K562 (cell line): ENCODE measurements around the gene SGMS1. TPM values are rescaled to one million over a fixed set of nuclear protein-coding genes. Genes with fewer than 3 reads are reported as not detected.

Source experiments
- CBFA2T3 ChIP-seq: fragments of 450-650 bp; IDR thresholded peaks from 2 replicates; pipeline ENCODE4 v1.6.1; 2017
- CREM ChIP-seq: IDR thresholded peaks from 2 replicates; pipeline ENCODE4 v1.6.1; 2014; ENCODE audit warnings: antibody characterized with exemption, low read depth
- FOXA3 ChIP-seq, 2 experiments: fragments of 450-650 bp in 1 of 2; sonication (generic) in 1 of 2; formaldehyde crosslinking; IDR thresholded peaks in 1 of 2; conservative IDR thresholded peaks in 1 of 2; 2 replicates each; pipeline versions ENCODE4 v1.4.0 to v1.8.0; 2020 to 2022; ENCODE audit warnings: mild to moderate bottlenecking in 2 of 2, missing genetic modification reagents in 1 of 2
- KDM1A ChIP-seq, 2 experiments: fragments of 450-650 bp; IDR thresholded peaks; 2 replicates each; pipeline ENCODE4 v1.6.1; 2016; ENCODE audit warnings: mild to moderate bottlenecking in 2 of 2
- NR2C1 ChIP-seq, 2 experiments: fragments of 450-650 bp; IDR thresholded peaks; 2 replicates each; pipeline ENCODE4 v1.6.1; 2017; ENCODE audit warnings: mild to moderate bottlenecking in 2 of 2, antibody characterized with exemption in 1 of 2, inconsistent platforms in 1 of 2, missing compliant biosample characterization in 1 of 2, missing genetic modification characterization in 1 of 2
- RFX1 ChIP-seq: fragments of 450-650 bp; IDR thresholded peaks from 2 replicates; pipeline ENCODE4 v1.6.1; 2016; ENCODE audit warnings: mild to moderate bottlenecking, moderate library complexity
- polyA plus RNA-seq, 8 experiments: library from polyadenylated mRNA; depleted of rRNA in 4 of 8; stranded (reverse) in 5 of 8; unstranded in 3 of 8; fragments of >200 nt; fragmentation: Nextera tagmentation in 2 of 8; fragmentation: Illumina TruSeq in 1 of 8; extraction: Ambion mirVana in 2 of 8; extraction: Trizol in 1 of 8; gene quantifications; 2 replicates each; pipeline versions ENCODE4 v1.2.1 to v1.2.3, GENCODE V29; 2011 to 2014; ENCODE audit warnings: inconsistent platforms in 1 of 8, missing spikeins in 1 of 8
- total RNA-seq, 7 experiments: library from RNA; depleted of rRNA in 6 of 7; stranded (reverse); fragments of >200 nt in 6 of 7; fragmentation: Illumina TruSeq in 2 of 7; extraction: Trizol in 2 of 7; gene quantifications; 2 replicates each; pipeline versions ENCODE4 v1.2.1 to v1.2.3, GENCODE V29; 2011 to 2021; ENCODE audit warnings: low replicate concordance in 1 of 7
- TF ChIP-seq, protein P1 (sequence below): fragments of 250-450 bp; sonication (Bioruptor Pico); IDR thresholded peaks from 2 replicates; pipeline ENCODE4 v1.4.0; 2020
- TF ChIP-seq, protein P2 (sequence below): fragments of 450-650 bp; formaldehyde crosslinking; IDR thresholded peaks from 2 replicates; pipeline ENCODE4 v1.4.0; 2020; ENCODE audit warnings: mild to moderate bottlenecking, moderate library complexity
- TF ChIP-seq, protein P3 (sequence below): sonication (generic); IDR thresholded peaks from 2 replicates; pipeline ENCODE4 v1.6.1; 2016

The SGMS1 gene
- total and polyA plus RNA-seq, 9 of the 15 experiments (the other 6 are each of a cell fraction or from before 2014, with no cell fraction given): 22.6 to 232 (median 82.2) TPM

DNA sequence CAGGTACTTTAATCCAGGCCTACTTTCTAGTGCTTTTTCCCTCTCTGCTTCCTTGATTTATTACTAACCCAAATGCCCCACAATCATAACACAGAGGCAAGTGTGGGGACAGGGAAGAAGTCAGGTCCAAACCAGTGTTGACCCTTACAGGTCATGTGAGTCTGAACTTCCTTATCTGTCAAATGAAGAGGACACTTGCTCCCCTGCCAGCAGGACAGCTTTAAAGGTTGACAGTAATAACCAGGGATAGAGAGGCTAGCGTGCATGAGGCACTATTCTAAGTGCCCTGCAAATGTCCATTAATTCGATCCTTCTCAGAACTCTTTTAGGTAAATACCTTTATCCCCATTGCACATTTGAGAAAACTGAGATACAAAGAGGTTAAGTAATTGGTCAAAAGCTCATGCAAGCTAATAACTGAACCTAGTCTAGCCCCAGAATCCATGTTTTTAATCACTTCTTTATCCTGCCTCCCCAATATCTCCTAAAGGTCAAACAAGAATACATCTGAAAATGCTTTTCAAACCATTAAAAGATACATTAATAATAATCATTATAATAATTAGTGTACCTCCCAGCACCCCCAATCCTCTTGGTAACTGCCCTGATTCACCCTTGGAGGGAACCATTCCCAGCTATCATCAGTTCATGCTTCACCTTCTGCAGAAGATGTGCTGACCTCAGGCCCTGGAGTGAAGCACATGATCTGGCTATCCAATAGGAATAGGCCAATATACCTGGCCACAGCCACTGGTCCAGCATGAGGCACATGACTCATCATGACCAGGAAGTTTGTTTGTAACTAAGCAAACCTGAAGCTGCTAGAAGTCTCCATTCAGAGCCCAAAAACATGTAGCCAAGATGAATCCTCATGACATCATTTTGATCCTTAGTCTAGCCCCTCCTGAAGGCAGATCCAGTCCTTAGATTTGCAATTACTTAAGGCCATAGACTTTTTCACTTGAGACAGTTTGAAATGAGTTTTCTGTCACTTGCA is 40.7 kb downstream of the SGMS1 start (continued):
- TF ChIP-seq RFX1 (peak; percentile 45), CREM (0 out of 2 replicates have a peak, but pooled peaks have one; percentile 19), CBFA2T3 (peak; percentile 71), NR2C1 (IDR thresholded peaks at IDR 0.05) (peak; percentile 84), NR2C1 (tag; IDR thresholded peaks at IDR 0.05) (peak; percentile 84), KDM1A (IDR thresholded peaks at IDR 0.05) (peak; percentile 87), FOXA3 (CRISPR knock-in tag; conservative IDR thresholded peaks at IDR 0.05 in 1 of 2, IDR thresholded peaks at IDR 0.05 in 1 of 2) (peak; percentile 15 to 66; a peak in 3 of 4 replicates)
- TF ChIP-seq, protein P1, sequence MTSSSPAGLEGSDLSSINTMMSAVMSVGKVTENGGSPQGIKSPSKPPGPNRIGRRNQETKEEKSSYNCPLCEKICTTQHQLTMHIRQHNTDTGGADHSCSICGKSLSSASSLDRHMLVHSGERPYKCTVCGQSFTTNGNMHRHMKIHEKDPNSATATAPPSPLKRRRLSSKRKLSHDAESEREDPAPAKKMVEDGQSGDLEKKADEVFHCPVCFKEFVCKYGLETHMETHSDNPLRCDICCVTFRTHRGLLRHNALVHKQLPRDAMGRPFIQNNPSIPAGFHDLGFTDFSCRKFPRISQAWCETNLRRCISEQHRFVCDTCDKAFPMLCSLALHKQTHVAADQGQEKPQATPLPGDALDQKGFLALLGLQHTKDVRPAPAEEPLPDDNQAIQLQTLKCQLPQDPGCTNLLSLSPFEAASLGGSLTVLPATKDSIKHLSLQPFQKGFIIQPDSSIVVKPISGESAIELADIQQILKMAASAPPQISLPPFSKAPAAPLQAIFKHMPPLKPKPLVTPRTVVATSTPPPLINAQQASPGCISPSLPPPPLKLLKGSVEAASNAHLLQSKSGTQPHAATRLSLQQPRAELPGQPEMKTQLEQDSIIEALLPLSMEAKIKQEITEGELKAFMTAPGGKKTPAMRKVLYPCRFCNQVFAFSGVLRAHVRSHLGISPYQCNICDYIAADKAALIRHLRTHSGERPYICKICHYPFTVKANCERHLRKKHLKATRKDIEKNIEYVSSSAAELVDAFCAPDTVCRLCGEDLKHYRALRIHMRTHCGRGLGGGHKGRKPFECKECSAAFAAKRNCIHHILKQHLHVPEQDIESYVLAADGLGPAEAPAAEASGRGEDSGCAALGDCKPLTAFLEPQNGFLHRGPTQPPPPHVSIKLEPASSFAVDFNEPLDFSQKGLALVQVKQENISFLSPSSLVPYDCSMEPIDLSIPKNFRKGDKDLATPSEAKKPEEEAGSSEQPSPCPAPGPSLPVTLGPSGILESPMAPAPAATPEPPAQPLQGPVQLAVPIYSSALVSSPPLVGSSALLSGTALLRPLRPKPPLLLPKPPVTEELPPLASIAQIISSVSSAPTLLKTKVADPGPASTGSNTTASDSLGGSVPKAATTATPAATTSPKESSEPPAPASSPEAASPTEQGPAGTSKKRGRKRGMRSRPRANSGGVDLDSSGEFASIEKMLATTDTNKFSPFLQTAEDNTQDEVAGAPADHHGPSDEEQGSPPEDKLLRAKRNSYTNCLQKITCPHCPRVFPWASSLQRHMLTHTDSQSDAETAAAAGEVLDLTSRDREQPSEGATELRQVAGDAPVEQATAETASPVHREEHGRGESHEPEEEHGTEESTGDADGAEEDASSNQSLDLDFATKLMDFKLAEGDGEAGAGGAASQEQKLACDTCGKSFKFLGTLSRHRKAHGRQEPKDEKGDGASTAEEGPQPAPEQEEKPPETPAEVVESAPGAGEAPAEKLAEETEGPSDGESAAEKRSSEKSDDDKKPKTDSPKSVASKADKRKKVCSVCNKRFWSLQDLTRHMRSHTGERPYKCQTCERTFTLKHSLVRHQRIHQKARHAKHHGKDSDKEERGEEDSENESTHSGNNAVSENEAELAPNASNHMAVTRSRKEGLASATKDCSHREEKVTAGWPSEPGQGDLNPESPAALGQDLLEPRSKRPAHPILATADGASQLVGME (CRISPR knock-in tag): peak; percentile 60; the same call in 1 of the 2 replicates
- TF ChIP-seq, protein P2, sequence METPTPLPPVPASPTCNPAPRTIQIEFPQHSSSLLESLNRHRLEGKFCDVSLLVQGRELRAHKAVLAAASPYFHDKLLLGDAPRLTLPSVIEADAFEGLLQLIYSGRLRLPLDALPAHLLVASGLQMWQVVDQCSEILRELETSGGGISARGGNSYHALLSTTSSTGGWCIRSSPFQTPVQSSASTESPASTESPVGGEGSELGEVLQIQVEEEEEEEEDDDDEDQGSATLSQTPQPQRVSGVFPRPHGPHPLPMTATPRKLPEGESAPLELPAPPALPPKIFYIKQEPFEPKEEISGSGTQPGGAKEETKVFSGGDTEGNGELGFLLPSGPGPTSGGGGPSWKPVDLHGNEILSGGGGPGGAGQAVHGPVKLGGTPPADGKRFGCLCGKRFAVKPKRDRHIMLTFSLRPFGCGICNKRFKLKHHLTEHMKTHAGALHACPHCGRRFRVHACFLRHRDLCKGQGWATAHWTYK (CRISPR knock-in tag): no peak
- TF ChIP-seq, protein P3, sequence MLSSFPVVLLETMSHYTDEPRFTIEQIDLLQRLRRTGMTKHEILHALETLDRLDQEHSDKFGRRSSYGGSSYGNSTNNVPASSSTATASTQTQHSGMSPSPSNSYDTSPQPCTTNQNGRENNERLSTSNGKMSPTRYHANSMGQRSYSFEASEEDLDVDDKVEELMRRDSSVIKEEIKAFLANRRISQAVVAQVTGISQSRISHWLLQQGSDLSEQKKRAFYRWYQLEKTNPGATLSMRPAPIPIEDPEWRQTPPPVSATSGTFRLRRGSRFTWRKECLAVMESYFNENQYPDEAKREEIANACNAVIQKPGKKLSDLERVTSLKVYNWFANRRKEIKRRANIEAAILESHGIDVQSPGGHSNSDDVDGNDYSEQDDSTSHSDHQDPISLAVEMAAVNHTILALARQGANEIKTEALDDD: peak; percentile 72; the same call in 1 of the 2 replicates
